GM12873 (cell line): ENCODE results near the gene GTF2A1.

Experiments
- TF ChIP-seq, protein P1 (sequence below): IDR thresholded peaks from 2 replicates; pipeline ENCODE4 v1.5.1; 2012; ENCODE audit warnings: low read depth, mild to moderate bottlenecking, moderate library complexity, low read length, control low read depth; ENCODE audit not compliant: insufficient read depth; ENCODE audit errors: missing control alignments

Gene GTF2A1

GRCh38 chr14:81263777-81264410 is 43.1 kb upstream of the GTF2A1 start:
- TF ChIP-seq, protein P1, sequence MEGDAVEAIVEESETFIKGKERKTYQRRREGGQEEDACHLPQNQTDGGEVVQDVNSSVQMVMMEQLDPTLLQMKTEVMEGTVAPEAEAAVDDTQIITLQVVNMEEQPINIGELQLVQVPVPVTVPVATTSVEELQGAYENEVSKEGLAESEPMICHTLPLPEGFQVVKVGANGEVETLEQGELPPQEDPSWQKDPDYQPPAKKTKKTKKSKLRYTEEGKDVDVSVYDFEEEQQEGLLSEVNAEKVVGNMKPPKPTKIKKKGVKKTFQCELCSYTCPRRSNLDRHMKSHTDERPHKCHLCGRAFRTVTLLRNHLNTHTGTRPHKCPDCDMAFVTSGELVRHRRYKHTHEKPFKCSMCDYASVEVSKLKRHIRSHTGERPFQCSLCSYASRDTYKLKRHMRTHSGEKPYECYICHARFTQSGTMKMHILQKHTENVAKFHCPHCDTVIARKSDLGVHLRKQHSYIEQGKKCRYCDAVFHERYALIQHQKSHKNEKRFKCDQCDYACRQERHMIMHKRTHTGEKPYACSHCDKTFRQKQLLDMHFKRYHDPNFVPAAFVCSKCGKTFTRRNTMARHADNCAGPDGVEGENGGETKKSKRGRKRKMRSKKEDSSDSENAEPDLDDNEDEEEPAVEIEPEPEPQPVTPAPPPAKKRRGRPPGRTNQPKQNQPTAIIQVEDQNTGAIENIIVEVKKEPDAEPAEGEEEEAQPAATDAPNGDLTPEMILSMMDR = no peak

DNA sequence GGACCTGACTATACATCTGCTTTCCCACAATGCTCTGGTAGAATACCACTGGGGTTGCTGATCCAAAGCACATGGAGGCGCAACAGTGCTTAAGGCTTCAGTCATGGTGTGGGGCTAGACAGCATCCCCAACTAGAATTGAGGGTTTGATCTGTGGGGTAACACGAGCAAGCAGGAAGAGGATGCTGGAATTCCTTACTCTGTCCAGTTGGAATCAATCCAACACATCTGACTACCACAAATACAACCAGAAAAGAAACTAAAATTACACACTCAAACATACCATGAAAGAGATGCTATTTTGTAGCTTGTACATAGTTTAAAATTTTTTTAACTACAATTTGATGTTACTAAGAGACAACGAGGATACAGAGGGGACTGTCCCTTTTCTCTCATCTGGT is 40.4 kb upstream of the GTF2A1 start:
- TF ChIP-seq, protein P1 = no peak

DNA sequence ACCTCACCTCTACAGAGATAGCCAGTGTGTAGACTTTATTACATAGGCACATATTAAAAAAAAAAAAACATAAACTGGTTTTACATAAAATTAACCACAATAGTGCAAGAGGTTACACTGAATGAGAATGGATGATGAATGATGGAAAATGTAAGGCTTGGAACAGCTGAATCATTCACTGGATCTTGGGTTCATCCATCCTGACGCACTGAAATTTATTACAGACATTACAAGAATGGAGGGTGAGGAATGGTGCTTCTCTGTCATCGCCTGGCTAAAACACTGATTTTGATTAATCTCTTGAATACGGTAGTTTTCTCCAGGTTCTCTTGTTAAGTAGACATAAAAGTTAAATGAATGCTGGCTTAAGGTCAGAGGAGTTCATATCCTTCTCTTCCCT is 40.0 kb upstream of the GTF2A1 start:
- TF ChIP-seq, protein P1 = no peak

- TF ChIP-seq, protein P1 = no peak
These were observed 35.7 kb upstream of the GTF2A1 start for GRCh38 chr14:81256289-81256960.

GRCh38 chr14:81252278-81252677 is 31.5 kb upstream of the GTF2A1 start:
- TF ChIP-seq, protein P1 = no peak

- TF ChIP-seq, protein P1 = no peak
These were observed 26.6 kb upstream of the GTF2A1 start for GRCh38 chr14:81247271-81247766.

- TF ChIP-seq, protein P1 = no peak
These were observed 25.9 kb upstream of the GTF2A1 start for GRCh38 chr14:81246461-81247270.
